Caki2 (cell line): Measurements from ENCODE around the gene PWWP2A. TPM values are rescaled to one million over a fixed set of nuclear protein-coding genes. Genes with fewer than 3 reads are reported as not detected.
"Not testable (repeated sequence)": the region's sequence is repeated elsewhere in the genome, so short reads cannot be mapped to it uniquely, and the experiment has no call there.

Source experiments
- DNase-seq: peaks from one replicate; pipeline ENCODE4 v3.0.0-alpha.2; 2015; ENCODE audit warnings: low read depth
- in situ Hi-C: cut with HindIII; loops from 2 replicates; pipeline ENCODE4 v1.10.0; 2016; ENCODE audit warnings: low sequenced_read_pairs, low pct_unique_long_range_greater_than_20kb, mixed read lengths
- total RNA-seq: library from RNA; depleted of rRNA; stranded (reverse); fragments of >200 nt; shearing (Covaris generic); gene quantifications from 2 replicates; pipeline ENCODE4 v1.2.3, GENCODE V29; 2014; ENCODE audit warnings: low replicate concordance

PWWP2A gene
- total RNA-seq, 1 experiment from 2014 or later = 31.2 TPM

DNA sequence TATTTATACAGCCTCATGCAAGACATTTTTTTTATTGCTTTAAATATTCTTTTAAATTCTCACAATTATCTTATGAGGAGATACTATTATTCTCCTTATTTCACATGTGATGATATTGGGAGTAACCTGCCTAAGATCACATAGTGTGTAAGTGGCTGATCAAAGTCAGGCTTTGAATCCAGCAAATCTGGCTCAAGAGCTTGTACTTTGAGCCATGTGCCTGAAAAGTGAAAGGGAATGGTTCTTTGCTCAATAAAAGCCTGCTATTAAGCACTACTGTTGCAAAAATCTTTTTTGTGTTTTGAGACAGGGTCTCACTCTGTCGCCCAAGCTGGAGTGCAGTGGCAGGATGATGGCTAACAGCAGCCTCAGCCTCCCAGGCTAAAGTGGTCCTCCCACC is 35.1 kb downstream of the PWWP2A start:
- in situ Hi-C loops = no loop called here
- DNase-seq = no peak

DNA sequence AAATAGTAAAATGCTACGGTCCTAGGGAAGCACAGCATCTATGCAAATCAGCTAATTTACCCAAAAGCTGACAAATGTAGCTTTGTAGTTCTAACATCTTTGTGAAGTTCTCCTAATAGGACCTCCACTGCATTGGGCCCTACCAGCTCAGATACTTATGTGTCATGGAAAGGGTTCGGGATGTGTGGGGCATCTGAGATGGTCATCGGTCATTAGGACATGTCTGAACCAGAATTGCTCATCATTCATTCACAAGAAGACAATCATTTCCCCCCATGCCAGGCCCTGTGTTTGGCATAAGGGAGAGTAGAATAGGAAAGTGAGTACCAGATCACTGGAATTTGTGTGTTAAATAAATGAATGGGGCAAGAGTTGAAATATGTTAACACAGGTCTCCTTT is 35.7 kb downstream of the PWWP2A start:
- in situ Hi-C loops = no loop called here
- no peak for DNase-seq

DNA sequence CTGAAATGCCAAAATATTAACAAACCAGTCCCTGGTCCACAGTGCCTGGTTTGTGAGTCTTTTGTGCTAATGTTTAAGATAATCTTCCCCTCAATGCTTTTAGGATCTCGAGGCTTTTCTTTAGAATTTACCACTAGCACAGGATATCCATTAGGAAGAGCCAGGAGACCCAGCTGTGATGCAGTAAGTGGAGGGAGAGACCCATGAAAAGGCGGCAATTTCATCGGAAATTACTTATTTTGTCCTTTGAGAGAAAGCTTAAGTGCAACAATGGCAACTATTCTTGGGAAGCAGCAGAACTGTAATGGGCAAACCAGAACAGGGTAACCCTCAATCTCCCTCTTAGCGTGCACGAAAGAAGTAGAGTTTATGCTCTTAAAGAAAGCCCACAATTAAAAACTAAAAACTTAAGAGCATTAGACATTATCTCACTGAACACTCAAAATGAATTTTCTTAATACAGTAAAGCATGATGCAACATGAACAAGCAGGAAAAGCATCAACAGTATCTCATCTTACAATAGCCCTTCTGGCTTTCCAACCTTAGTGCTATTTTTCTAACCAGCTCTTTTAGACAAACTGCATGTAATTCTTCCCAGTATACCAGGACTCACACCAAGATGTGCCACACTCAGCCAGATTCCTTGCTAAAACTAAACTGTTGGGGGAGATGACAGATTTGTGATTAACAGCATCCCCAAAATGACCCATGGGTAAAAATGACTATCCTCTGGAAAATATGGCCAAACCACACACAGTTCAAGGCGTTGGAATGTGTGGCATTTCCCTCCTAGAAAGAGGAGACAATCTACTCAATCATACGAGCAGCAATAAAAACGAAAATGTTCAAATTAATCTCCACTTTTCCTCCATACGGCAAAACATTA is 36.4 kb downstream of the PWWP2A start:
- DNase-seq = peak; percentile 69
- in situ Hi-C loops = no loop called here

- in situ Hi-C loops = no loop called here
- no peak for DNase-seq
These were observed 37.8 kb downstream of the PWWP2A start for GRCh38 chr5:160081495-160081894.

DNA sequence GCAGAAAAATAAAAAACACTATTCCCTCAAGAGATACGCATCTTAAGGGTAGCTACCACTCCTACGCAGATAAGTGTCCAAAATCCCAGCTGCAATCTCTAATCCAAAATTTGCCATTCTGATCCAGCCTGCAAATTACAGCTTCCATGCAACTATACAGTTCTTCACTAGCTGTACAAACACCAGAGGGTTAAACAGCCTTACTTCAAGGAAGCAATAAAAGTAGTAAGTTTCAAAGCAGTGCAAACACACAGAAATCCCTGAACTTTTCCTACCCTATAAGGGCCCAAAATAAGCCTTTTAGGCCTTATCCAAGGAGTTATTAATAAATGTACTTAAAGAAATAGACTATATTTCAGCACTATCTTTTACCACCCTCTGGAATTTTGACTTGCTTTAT is 39.5 kb downstream of the PWWP2A start:
- in situ Hi-C loops = no loop called here
- no peak for DNase-seq

GRCh38 chr5:160076997-160077396 is 42.3 kb downstream of the PWWP2A start:
- in situ Hi-C loops = no loop called here
- no peak for DNase-seq

DNA sequence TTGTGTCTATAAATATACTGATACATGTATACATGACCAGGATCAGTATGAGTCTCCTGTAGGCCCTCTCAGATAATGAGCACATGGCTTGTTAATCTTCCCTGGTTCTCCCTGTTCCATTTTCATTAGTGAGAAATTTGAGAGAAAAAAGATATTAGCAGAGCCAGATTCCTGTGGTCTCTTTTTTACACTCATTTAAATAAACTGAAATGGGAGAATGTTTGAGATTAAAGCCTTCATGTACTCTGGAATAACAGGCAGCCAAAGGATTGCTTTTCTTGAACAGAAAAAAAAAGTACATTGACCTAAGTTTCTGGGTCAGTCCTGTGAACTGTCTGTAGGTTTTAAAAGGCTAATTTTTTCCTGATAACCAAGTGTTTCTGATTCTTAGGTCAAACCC is 44.2 kb downstream of the PWWP2A start:
- in situ Hi-C loops = no loop called here
- DNase-seq = no peak

DNA sequence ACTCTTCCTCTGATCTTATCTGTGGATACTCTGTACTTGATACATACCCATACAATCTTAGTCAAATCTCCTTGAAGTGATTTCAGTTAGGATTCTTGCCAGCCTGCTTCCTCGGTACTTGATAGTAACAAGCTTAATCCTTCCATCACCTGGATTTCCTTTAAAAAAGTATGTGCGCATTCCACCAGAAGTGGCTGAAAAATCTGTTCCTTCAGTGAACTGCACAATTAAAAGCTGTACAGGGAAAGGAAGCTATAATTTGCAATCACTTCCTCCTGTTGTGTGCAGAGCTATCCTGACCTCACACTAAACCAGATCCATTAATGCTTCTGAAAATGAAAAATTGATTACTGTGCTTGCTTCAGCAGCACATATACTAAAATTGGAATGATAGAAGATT is 47.3 kb downstream of the PWWP2A start:
- in situ Hi-C loops = no loop called here
- no peak for DNase-seq

DNA sequence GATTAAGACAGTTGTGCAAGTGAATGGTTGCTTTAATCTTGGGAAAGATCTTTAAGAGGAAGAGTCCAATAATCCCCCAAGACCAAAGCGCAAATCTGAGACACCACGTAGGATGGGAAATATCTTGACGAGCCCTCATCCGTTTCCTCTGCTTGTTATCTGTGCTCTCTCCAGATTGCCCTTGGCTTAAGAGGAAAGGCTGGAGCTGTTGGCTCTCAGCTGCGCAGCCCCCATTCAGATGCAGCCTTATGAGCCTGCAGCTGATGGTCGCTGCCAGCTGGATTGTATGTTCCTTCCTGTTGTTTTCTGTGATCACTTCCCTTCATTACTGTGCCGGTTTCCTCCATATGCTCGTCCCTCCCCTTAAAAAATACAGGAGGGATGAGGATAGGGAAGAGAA is 47.7 kb downstream of the PWWP2A start:
- no peak for DNase-seq
- in situ Hi-C loops = no loop called here

DNA sequence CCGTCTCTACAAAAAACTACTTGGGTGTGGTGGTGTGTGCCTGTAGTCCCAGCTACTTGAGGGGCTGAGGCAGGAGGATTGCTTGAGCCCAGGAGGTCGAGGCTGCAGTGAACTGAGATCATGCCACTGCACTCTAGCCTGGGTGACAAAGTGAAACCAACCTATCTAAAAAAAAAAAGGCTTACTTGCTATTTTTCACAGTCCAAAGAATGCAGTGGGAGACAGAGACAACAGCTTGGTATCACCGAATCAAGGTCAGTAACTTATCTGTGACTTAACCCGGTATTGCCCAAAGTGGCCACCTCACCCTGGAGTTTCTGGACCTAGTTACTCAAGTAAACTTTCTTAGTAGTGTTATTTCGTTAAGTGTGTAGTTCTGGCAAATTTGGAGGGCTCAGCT is 50.1 kb downstream of the PWWP2A start:
- DNase-seq, in situ Hi-C loops: not testable (repeated sequence)

GRCh38 chr5:160064995-160065614 is 54.1 kb downstream of the PWWP2A start:
- in situ Hi-C loops = no loop called here
- DNase-seq = no peak

- DNase-seq = no peak
- in situ Hi-C loops = no loop called here
These were observed 54.8 kb downstream of the PWWP2A start for GRCh38 chr5:160064417-160064810.

GRCh38 chr5:160061770-160062169 is 57.5 kb downstream of the PWWP2A start:
- DNase-seq = no peak
- in situ Hi-C loops = no loop called here

- in situ Hi-C loops = no loop called here
These were observed 59.2 kb downstream of the PWWP2A start for GRCh38 chr5:160060001-160060400.

DNA sequence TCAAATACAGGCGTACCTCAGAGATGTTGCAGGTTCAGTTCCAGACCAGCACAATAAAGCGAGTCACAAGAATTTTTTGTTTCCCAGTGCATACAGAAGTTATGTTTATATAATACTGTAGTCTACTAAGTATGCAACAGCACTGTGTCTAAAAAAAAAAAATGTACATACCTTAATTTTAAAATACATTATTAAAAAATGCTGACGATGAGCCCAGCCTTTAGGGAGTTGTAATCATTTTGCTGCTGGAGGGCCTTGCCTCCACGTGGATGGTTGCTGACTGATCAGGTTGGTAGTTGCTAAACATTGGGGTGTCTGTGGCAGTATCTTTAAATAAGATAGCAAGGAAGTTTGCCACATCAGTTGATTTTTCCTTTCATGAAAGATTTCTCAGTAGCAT is 62.0 kb downstream of the PWWP2A start:
- no peak for DNase-seq
- in situ Hi-C loops = no loop called here

More at GRCh38 chr5:160060001-160060400, 59.2 kb downstream of the PWWP2A start:
- no peak for DNase-seq

- in situ Hi-C loops = no loop called here
- peak; percentile 59 for DNase-seq
These were observed 64.4 kb downstream of the PWWP2A start for GRCh38 chr5:160054831-160055230.

DNA sequence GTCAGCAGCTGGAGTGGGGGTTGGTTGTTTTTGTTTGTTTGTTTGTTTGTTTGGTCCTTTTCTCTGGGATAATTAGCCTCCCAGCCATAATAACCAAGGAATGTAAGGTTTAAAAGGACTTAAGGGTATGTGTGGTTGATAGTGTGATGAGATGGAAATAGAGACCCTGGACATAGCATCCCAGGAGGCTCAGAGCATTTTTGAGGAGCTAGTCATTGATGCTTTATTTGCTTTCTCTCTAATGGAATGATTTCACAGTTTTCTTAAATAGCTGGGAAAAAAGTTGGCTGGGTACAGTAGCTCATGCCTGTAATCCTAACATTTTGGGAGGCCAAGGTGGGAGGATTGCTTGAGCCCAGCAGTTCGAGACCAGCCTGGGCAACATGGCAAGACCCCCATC is 65.2 kb downstream of the PWWP2A start:
- in situ Hi-C loops = no loop called here
- DNase-seq = no peak

DNA sequence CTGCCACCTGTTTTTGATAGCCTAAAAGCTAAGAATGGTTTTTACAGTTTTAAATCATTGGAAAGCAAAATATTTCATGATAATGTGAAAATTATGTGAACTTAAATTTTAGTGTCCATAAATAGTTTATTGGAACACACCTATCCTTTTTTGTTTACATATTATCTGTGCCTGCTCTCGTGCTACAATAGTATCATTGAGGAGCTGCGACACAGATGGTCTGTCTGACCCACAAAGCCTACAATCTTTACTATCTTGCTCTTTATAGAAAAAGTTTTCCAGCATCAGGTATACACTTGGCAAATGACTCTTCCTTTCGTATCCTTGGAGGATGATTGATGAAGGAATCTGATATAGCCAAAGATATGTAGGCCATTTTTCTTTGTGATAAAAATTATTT is 70.2 kb downstream of the PWWP2A start:
- no peak for DNase-seq
- in situ Hi-C loops = no loop called here

- DNase-seq = no peak
- in situ Hi-C loops = no loop called here
These were observed 71.1 kb downstream of the PWWP2A start for GRCh38 chr5:160048131-160048530.

- DNase-seq = no peak
- in situ Hi-C loops = no loop called here
These were observed 71.8 kb downstream of the PWWP2A start for GRCh38 chr5:160047423-160047822.
